Fibroblast of the conjunctiva (primary cell): ENCODE results near the gene RNF208.
"Not testable (repeated sequence)": the region's sequence is repeated elsewhere in the genome, so short reads cannot be mapped to it uniquely, and the experiment has no call there.

Experiments
- DNase-seq: peaks from one replicate; pipeline ENCODE4 v3.0.0-alpha.2; 2010; ENCODE audit warnings: low read depth

Gene RNF208

DNA sequence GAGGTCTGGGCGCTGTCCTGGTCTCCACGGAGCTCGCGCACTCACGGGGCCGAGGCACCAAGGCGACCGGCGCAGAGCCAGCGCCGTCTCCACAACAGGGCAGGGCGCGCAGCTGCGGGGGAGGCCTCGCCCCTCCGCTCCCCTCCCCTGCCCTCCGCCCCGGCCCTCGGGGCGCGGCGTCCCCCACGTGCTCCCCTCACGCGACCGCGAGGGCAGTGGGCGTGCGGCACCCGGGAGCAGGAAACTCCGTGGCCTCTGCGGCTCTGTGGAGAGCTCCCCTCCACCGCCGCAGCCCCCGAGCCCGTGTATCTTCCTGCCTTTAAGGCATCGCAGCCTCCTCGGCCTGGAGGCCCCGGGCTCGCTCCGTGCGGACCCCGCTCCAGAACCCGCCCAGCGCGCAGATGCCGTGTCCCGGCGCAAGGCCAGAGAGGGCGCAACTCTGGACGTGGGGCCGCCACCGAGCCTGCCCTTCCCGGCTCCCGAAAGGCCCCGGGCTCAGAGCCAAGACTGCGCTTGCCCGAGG lies 18.3 kb upstream of the RNF208 start:
- peak; percentile 81 for DNase-seq

DNA sequence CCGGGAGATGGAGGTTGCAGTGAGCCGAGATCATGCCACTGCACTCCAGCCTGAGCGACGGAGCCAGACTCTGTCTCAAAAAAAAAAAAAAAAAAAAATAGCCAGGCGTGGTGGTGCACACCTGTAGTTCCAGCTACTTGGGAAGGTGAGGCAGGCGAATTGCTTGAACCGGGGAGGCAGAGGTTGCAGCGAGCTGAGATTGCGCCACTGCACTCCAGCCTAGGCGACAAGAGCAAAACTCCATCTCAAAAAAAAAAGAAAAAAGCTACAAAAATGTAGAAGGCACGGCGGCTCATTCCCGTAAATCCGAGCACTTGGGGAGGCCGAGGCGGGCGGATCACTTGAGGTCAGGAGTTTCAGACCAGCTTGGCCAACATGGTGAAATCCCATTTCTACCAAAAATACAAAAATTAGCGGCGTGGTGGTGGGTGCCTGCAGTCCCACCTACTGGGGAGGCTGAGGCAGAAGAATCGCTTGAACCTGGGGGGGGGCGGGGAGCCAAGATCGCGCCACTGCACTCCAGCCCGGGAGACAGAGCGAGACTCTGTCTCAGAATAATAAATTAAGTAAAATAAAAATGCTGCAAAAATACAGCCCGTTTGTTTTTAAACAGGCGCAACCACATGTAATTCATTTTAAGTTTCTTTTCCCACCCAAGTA lies 17.6 kb upstream of the RNF208 start:
- not testable (repeated sequence) for DNase-seq

GRCh38 chr9:137237759-137238726 lies 16.0 kb upstream of the RNF208 start:
- no peak for DNase-seq

DNA sequence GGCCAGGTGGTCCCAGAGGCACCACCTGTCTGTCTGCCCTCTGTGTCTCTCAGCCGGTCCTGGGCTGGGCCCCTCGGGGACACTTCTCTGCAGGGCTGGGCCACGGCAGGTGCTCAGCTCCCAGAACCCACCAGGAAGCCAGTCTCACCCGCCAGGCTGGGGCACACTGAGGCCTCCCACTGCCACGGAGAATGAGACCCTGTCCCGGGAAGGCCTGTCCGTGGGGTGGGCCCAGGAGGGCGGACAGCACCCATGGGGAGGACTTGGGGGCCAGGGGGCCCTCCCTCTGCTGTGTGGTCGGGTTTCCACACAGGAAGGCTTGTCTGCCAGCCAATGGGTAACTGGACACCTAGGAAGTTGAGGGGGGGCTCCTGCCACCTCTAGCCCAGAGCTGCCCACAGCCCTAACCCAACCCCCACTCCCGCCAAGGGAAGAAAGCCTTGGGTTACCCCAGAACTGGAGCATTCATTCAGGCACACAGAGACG lies 14.9 kb upstream of the RNF208 start:
- DNase-seq, result no peak

- DNase-seq, result peak; percentile 51
Observed at GRCh38 chr9:137236238-137236935, 14.3 kb upstream of the RNF208 start.

- no peak for DNase-seq
Observed at GRCh38 chr9:137235424-137236237, 13.6 kb upstream of the RNF208 start.

GRCh38 chr9:137234758-137235423 lies 12.9 kb upstream of the RNF208 start:
- DNase-seq, result no peak

DNA sequence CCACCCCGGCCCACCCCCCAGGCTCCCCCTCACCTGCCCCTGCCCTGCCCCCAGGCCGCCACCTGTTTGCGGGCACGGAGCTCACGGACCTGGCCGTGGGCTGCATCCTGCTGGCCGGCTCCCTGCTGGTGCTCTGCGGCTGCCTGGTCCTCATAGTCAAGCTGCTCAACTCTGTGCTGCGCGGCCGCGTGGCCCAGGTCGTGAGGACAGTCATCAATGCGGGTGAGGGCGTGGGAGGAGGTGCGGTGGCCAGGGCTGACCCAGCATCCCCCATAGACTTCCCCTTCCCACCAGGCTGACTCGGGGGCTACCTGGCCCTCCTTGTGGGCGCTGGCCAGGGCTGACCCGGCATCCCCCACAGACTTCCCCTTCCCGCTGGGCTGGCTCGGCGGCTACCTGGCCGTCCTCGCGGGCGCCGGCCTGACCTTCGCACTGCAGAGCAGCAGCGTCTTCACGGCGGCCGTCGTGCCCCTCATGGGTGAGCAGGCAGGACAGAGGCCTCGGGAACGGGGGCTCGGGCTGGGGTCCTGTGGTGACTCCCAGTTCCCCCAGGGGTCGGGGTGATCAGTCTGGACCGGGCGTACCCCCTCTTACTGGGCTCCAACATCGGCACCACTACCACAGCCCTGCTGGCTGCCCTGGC lies 12.1 kb upstream of the RNF208 start:
- DNase-seq, result no peak

GRCh38 chr9:137233143-137233980 lies 11.3 kb upstream of the RNF208 start:
- no peak for DNase-seq

- no peak for DNase-seq
Observed at GRCh38 chr9:137232510-137232909, 10.5 kb upstream of the RNF208 start.

DNA sequence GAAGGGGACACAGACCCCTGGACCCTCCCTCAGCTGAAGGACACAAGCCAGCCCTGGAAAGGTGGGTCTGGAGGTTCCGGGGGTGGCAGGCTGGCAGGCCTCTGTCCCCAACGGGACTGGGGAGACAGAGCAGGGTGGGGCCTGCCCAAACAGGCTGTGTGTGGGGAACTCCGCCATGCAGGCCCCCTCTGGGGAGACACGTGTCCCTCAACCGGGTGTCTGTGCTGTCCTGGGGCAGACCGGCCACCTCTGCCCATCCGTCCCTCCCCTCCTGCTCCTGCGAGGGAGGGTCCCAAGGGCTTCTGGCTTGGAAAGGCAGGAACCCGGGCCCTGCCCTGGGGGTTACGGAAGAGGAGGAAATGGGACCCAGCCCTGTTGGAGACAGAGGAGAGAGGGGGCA lies 10.1 kb upstream of the RNF208 start:
- no peak for DNase-seq

DNA sequence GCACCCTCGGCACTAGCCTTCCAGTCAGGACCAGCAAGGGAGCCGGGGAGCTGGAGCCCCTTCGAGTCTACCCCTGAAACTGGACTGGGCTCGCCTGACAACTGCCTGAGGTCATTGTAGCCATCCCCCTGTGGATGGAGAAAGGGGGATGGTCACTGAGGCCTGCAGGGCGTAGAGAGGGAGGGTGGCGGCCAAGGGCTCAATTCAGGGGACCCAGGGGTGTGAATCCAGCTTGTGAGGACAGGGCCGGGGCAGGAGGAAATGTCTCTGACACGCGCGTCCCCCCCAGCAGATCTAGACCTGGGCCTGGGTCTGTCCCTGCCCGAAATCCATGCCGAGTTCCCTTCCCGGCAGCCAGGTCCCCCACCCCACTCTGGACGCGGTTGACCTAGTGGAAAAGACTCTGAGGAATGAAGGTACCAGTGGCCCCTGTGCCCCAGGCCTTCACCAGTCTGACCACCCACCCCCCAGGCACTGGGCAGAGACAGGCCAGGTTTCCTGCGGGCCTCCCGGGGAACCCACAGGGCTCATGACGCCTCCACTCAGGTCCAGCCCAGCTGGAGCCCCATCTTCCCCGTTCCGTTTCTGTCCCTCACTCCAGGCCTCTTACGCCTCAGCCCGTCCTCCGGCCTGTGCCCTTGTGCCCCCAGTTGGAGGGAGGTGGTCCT lies 9.5 kb upstream of the RNF208 start:
- no peak for DNase-seq

DNA sequence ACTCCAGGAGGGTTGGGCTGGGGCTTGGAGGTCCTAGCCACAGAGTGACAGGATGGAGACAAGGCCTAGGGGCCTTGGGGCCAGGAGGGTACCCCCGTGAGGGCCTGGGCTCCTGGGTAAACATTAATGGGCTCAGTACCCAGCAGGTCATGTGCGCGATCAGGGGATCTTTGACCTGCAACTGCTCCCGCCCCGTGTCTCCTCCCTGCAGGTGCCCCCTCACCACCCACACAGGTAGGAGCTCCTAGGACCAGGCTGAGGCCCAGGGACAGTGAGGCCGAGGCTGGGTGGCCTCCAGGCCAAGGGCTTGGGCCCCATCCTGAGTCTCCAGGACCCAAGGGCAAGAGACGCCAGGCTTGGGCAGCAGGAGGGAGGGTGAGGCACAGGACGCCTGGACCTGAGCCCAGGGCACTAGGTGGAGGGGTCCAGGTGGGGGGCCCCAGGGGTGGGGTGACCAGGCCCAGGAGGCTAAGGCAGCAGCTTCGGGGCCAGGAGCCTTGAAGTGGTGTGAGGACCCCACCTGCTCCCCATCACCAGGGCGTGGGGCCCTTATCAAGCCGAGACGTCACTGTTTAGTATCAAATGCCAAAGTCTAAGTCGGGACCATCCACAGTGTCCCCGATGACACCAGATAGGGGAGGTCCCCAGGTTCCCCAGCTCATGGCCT lies 8.8 kb upstream of the RNF208 start, which contains the start of gene SLC34A3:
TSS of gene SLC34A3 (plus strand) at position 197 of the 667 bp plus-strand sequence. CDS start 802 bp downstream, outside the sequence.
- no peak for DNase-seq

DNA sequence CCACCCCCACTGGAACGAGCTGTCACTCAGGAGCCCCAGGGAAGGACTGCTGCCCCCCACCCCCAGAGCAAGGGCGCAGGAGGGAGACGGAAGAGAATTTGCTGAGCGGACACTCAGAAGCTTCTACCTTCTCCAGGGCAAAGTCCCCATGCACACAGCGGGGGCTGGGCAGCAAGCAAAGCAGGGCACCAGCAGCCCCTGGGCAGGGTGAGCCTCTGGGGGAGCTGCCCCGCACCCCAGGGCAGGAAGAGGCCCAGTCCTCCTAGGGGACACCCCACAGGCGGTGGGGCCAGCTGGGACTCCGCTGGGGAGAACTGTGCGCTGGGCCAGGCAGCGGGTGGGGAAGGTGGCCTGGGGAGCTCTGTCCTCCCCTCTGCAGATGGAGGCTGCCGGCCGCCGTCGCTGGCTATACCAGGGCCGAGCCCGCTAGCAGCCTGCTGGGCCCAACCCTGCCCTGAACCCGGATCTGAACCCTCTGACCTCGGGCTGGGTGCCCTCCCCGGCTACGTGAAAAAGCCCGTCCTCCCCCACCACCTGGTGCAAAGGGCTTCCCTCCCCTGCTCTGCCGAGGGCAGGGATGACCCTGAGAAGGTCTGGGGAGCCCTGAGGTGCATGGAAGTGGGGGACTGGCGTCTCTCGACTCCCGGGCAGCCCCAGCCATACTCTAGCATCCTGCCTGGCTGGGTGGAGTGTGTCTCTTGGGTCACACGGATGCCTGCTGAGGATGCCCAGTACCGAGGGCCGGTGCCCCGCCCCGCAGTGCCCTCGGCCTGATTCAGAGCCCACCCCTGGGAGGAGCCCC lies 8.1 kb upstream of the RNF208 start:
- no peak for DNase-seq

- no peak for DNase-seq
Observed at GRCh38 chr9:137228968-137229896, 7.2 kb upstream of the RNF208 start.

DNA sequence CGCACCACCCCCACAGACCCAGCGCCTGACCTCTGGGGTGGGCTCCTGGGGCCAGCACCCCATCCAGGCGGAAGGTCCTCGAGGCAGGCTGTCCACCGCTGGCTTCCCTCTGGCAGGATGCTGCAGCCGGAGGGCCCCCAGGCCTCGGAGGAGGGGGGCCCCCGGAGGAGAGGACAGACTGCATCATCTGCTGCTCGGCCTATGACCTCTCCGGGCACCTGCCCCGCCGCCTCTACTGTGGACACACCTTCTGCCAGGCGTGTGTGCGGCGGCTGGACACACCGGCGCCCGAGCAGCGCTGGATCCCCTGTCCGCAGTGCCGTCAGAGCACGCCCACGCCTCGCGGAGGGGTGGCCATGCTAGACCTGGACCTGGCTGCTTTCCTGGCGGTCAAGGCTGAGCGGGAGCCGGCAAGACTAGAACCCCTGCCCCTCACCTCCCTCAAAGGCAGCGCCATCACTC lies 6.5 kb upstream of the RNF208 start:
- DNase-seq, result no peak
